ENCODE measurements around the gene APEX1.

GRCh38 chr14:20499881-20500280 lies 44.9 kb downstream of the APEX1 start:
- TF ChIP-seq NRF1 (IDR thresholded peaks at IDR 0.05; ENCODE audit: low read depth, low read length) (no peak), EGR1 (IDR thresholded peaks at IDR 0.05; ENCODE audit: borderline replicate concordance, low read depth, low read length) (no peak), POLR2A (IDR thresholded peaks at IDR 0.05; ENCODE audit: control extremely low read depth in 1 of 2, low read depth in 2 of 2, low read length in 2 of 2) (no peak), MAX (IDR thresholded peaks at IDR 0.05) (no peak), TAF1 (IDR thresholded peaks at IDR 0.05; ENCODE audit: low read depth, low read length) (no peak), EP300 (IDR thresholded peaks at IDR 0.05; ENCODE audit: borderline replicate concordance in 1 of 2, low read depth in 2 of 2, low read length in 2 of 2) (no peak), CTCF (IDR thresholded peaks at IDR 0.05; ENCODE audit: control extremely low read depth in 1 of 3, insufficient read depth in 1 of 3, low read depth in 1 of 3, low read length in 3 of 3) (no peak), TAF7 (optimal IDR thresholded peaks at IDR 0.05; ENCODE audit: borderline replicate concordance, low read depth, low read length) (no peak), YY1 (IDR thresholded peaks at IDR 0.05; ENCODE audit: low read depth, low read length) (no peak), CHD2 (IDR thresholded peaks at IDR 0.05; ENCODE audit: low read length) (no peak), POLR2AphosphoS5 (IDR thresholded peaks at IDR 0.05; ENCODE audit: low read depth, low read length) (no peak), ZNF274 (IDR thresholded peaks at IDR 0.05; ENCODE audit: borderline replicate concordance, extremely low read depth, low read length) (no peak)
